Type B pancreatic cell (in vitro differentiated cells): ENCODE data around the gene PDGFB. TPM values are rescaled to one million over a fixed set of nuclear protein-coding genes. Genes with fewer than 3 reads are reported as not detected.

ENCODE experiments used
- DNase-seq: peaks from one replicate; pipeline ENCODE4 v3.0.0; 2021; ENCODE audit warnings: mixed read lengths; ENCODE audit not compliant: unreplicated experiment; ENCODE audit errors: extremely low spot score
- H3K27ac Mint-ChIP-seq: 2 replicates; pipeline ENCODE4 v1.8.0; 2021; ENCODE audit warnings: mild to moderate bottlenecking, mixed read lengths
- H3K27me3 Mint-ChIP-seq: 2 replicates; pipeline ENCODE4 v1.8.0; 2021; ENCODE audit warnings: mixed read lengths
- H3K36me3 Mint-ChIP-seq: 2 replicates; pipeline ENCODE4 v1.8.0; 2021; ENCODE audit warnings: mixed read lengths
- H3K4me1 Mint-ChIP-seq: one replicate; pipeline ENCODE4 v1.8.0; 2021; ENCODE audit warnings: mixed read lengths; ENCODE audit not compliant: unreplicated experiment
- H3K4me3 Mint-ChIP-seq: 2 replicates; pipeline ENCODE4 v1.8.0; 2021; ENCODE audit warnings: mild to moderate bottlenecking, mixed read lengths
- H3K9me3 Mint-ChIP-seq: 2 replicates; pipeline ENCODE4 v1.8.0; 2021; ENCODE audit warnings: mixed read lengths
- total RNA-seq: library from RNA; stranded (reverse); gene quantifications from 2 replicates; pipeline ENCODE4 v1.2.1, GENCODE V29; 2021; ENCODE audit warnings: low replicate concordance
- TF ChIP-seq, protein P1 (sequence below): fragments of 200-600 bp; sonication (generic); conservative IDR thresholded peaks from 2 replicates; pipeline ENCODE4 v1.5.0; 2021; ENCODE audit warnings: antibody characterized with exemption, mild to moderate bottlenecking

Gene PDGFB
- total RNA-seq, 1 donor from 2014 or later, result 2.9 TPM

DNA sequence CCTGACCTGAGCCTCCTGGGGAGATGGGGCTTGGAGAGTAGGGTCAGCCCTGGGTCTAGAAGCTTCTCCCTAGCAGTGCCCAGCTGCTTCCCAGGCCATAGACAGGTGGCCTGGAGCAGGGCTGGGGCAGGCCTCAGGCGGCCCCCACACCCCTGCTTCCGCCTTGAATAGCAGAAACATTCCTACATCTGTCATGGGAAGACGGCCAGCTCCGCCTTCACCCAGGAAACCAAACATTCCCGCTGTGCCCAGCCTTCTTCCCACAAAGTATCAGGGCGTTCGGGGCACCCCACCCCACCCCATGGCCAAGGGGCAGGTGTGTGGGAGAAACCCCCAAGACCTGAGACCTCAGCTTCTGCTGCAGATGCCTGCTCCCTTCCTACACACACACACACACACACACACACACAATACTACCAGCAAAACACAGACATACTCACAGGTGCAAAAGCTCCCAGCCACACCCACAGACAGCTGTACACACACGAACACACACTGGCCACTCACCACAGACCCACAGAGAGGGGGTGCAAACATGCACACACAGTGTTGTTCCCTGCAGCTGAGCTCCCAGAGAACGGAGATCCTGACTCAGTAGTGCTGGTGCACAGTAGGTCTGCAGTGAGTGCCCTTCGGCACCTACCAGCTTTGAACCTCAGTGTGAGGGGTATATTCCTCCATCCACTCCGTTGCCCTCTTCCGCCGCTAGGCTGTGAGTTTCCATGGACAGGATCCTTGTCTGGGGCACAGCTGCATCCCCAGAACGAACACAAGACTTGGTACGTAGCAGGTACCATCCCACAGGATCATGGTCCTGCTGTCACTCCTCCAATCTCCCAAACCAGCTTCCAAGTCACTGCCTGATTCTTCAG, 37.4 kb downstream of the PDGFB start:
- Mint-ChIP-seq H3K27me3 (no peaks in the 10 kb centered on the region), H3K4me1 (peaks cover 7% of the 10 kb centered on the region), H3K9me3 (no peaks in the 10 kb centered on the region), H3K36me3 (no peaks in the 10 kb centered on the region), H3K4me3 (no peak overlapping the region), H3K27ac (no peak overlapping the region)
- no peak for DNase-seq
- TF ChIP-seq, protein P1, sequence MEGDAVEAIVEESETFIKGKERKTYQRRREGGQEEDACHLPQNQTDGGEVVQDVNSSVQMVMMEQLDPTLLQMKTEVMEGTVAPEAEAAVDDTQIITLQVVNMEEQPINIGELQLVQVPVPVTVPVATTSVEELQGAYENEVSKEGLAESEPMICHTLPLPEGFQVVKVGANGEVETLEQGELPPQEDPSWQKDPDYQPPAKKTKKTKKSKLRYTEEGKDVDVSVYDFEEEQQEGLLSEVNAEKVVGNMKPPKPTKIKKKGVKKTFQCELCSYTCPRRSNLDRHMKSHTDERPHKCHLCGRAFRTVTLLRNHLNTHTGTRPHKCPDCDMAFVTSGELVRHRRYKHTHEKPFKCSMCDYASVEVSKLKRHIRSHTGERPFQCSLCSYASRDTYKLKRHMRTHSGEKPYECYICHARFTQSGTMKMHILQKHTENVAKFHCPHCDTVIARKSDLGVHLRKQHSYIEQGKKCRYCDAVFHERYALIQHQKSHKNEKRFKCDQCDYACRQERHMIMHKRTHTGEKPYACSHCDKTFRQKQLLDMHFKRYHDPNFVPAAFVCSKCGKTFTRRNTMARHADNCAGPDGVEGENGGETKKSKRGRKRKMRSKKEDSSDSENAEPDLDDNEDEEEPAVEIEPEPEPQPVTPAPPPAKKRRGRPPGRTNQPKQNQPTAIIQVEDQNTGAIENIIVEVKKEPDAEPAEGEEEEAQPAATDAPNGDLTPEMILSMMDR, result no peak

DNA sequence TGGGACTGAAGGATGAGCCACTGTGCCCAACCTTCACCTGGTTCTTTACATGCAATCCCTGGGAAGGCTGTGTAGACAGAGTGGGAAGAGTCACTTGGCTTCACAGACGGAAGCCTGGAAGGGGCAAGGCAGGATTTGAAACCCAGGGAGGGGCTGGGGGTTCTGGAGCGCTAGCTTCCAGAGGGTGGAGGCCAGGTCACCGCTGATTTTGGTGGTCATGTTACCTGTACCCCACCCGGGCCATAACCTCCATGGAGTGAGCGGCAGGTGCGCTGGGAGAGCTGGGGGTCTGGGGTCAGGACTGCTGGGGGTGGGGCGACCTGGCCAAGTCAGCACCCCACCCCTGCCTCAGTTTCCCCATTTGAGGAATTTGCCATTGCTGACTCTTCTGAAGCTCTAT, 38.3 kb downstream of the PDGFB start:
- no peak for DNase-seq
- H3K4me1 Mint-ChIP-seq, result peaks cover 6% of the 10 kb centered on the region
- no peak overlapping the region for H3K27ac Mint-ChIP-seq
- H3K4me3 Mint-ChIP-seq, result no peak overlapping the region
- TF ChIP-seq, protein P1, result no peak
- H3K27me3 Mint-ChIP-seq, result no peaks in the 10 kb centered on the region
- no peaks in the 10 kb centered on the region for H3K36me3 Mint-ChIP-seq
- H3K9me3 Mint-ChIP-seq, result no peaks in the 10 kb centered on the region

DNA sequence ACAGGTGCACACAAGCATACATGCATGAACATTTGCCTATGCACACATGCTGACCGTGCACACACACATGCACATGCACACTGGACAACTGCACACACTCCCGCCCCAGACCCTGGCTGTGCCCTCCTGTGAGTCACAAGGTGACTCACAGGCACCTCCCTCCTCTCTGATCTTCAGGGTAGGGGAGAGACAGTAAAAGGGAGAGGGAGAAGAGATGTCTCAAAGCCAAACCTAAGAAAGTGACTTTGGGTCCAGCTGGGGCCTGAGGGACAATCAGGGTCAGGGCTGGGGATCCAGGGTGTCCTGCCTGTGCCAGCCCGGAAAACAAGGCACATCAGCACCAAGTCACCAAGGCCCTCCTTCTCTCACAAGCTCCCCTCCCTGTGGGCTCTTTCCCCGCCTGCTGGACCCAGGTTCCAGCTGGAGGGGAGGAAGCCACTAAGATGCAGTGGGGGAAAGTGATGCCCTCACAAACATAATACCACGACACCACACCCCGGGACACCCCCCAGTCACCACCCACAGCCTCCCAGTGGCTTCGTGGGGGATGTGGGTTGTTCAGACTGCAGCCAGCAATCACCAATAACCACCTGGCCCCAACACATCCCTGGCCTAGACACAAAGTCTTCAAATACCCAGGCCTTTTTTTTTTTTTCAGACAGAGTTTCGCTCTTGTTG, 39.3 kb downstream of the PDGFB start:
- peak overlapping the region; percentile 29 for H3K27ac Mint-ChIP-seq
- peaks cover 6% of the 10 kb centered on the region for H3K4me1 Mint-ChIP-seq
- no peaks in the 10 kb centered on the region for H3K36me3 Mint-ChIP-seq
- no peak overlapping the region for H3K4me3 Mint-ChIP-seq
- H3K27me3 Mint-ChIP-seq, result no peaks in the 10 kb centered on the region
- no peak for DNase-seq
- H3K9me3 Mint-ChIP-seq, result no peaks in the 10 kb centered on the region
- TF ChIP-seq, protein P1, result no peak

DNA sequence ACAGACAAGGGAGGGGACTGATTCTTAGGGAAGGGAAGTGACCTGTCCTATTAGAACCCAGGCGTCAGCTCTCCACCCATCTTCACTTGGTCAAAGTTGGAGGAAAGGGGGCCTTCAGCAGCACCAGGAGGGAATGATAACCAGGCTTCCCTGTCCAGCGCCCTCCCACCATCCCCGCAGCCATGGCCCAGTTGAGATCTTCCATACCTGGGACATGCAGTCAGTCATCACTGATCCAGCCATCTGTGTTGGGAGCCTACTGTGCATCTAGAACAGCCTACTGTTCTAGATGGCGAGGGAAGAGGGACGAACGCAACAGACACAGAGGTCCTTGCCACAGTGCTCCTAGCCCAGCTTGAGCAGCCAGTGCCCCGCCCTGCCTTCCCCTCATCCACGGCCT, 40.6 kb downstream of the PDGFB start:
- TF ChIP-seq, protein P1, result no peak
- Mint-ChIP-seq H3K4me1 (peaks cover 6% of the 10 kb centered on the region), H3K9me3 (no peaks in the 10 kb centered on the region), H3K27ac (no peak overlapping the region), H3K4me3 (no peak overlapping the region), H3K36me3 (no peaks in the 10 kb centered on the region), H3K27me3 (no peaks in the 10 kb centered on the region)
- no peak for DNase-seq

DNA sequence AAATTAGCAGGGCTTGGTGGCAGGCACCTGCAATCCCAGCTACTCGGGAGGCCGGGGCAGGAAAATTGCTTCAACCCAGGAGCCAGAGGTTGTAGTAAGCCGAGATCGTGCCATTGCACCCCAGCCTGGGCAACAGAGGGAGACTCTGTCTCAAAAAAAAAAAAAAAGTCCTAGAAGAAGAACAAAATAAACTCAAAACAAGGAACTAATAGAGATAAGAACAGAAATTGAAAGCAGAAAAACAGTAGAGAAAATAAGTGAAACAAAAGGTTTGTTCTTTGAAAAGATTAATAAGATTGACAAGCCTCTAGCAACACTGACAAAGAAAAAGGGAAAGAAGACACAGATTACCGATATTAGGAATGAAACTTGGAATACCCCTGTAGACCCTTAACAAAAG, 47.2 kb downstream of the PDGFB start:
- H3K36me3 Mint-ChIP-seq, result no peaks in the 10 kb centered on the region
- no peak for DNase-seq
- TF ChIP-seq, protein P1, result no peak
- no peak overlapping the region for H3K4me3 Mint-ChIP-seq
- H3K4me1 Mint-ChIP-seq, result no peaks in the 10 kb centered on the region
- H3K27ac Mint-ChIP-seq, result no peak overlapping the region
- no peaks in the 10 kb centered on the region for H3K27me3 Mint-ChIP-seq
- no peaks in the 10 kb centered on the region for H3K9me3 Mint-ChIP-seq
